Keratinocyte (primary cell): ENCODE results near the gene CENPT. TPM values are rescaled to one million over a fixed set of nuclear protein-coding genes. Genes with fewer than 3 reads are reported as not detected.

Source experiments
- DNase-seq: peaks from one replicate; pipeline ENCODE4 v3.0.0-alpha.2; 2011; ENCODE audit warnings: low read depth, missing footprints, low spot score
- FAIRE-seq: peaks from 2 replicates; lab custom pipeline; 2011; peaks lifted over from hg19 to GRCh38; lab: Jason Lieb, UNC
- H2AFZ ChIP-seq: 2 replicates; pipeline ENCODE4 v1.6.0; 2012; ENCODE audit warnings: low read length, control low read depth, inconsistent platforms; ENCODE audit not compliant: control insufficient read depth
- H3K27ac ChIP-seq: 2 replicates; pipeline ENCODE4 v1.5.1; 2011; ENCODE audit warnings: low read length; ENCODE audit not compliant: control insufficient read depth, insufficient read depth
- H3K27me3 ChIP-seq: 3 replicates; pipeline ENCODE4 v1.6.0; 2011; ENCODE audit warnings: low read length; ENCODE audit not compliant: control insufficient read depth, insufficient read depth; ENCODE audit errors: extremely low read depth
- H3K36me3 ChIP-seq, 2 experiments: 2 replicates in 1 of 2; 3 replicates in 1 of 2; pipeline ENCODE4 v1.5.1; 2011; ENCODE audit warnings: low read length in 2 of 2, mild to moderate bottlenecking in 1 of 2; ENCODE audit not compliant: control insufficient read depth in 2 of 2, insufficient read depth in 2 of 2; ENCODE audit errors: extremely low read depth in 1 of 2
- H3K4me1 ChIP-seq: 3 replicates; pipeline ENCODE4 v1.5.1; 2011; ENCODE audit warnings: low read length; ENCODE audit not compliant: control insufficient read depth, insufficient read depth; ENCODE audit errors: extremely low read depth
- H3K4me2 ChIP-seq: 3 replicates; pipeline ENCODE4 v1.6.0; 2011; ENCODE audit warnings: low read depth, low read length; ENCODE audit not compliant: control insufficient read depth, insufficient read depth; ENCODE audit errors: extremely low read depth
- H3K4me3 ChIP-seq, 3 experiments: fragments of 200-600 bp in 1 of 3; sonication (generic) in 1 of 3; 2 replicates in 2 of 3; 3 replicates in 1 of 3; pipeline ENCODE4 v1.5.1; 2011 to 2016; ENCODE audit warnings: low read length in 3 of 3, mild to moderate bottlenecking in 3 of 3, control low read depth in 2 of 3, inconsistent platforms in 1 of 3, low read depth in 1 of 3, mixed read lengths in 1 of 3, mixed run types in 1 of 3, moderate library complexity in 1 of 3; ENCODE audit not compliant: control insufficient read depth in 2 of 3, insufficient read depth in 2 of 3; ENCODE audit errors: extremely low read depth in 1 of 3
- H3K79me2 ChIP-seq: 2 replicates; pipeline ENCODE4 v1.6.0; 2012; ENCODE audit warnings: low read length; ENCODE audit not compliant: control insufficient read depth, insufficient read depth
- H3K9ac ChIP-seq: 3 replicates; pipeline ENCODE4 v1.6.0; 2011; ENCODE audit warnings: low read length; ENCODE audit not compliant: control insufficient read depth, insufficient read depth; ENCODE audit errors: extremely low read depth
- H3K9me1 ChIP-seq: 3 replicates; pipeline ENCODE4 v1.6.0; 2011; ENCODE audit warnings: low read length; ENCODE audit not compliant: control insufficient read depth, insufficient read depth; ENCODE audit errors: extremely low read depth
- H3K9me3 ChIP-seq: 2 replicates; pipeline ENCODE4 v1.5.1; 2012; ENCODE audit warnings: low read depth, low read length; ENCODE audit not compliant: control insufficient read depth
- H4K20me1 ChIP-seq: 3 replicates; pipeline ENCODE4 v1.6.0; 2011; ENCODE audit warnings: low read length; ENCODE audit not compliant: control insufficient read depth, insufficient read depth; ENCODE audit errors: extremely low read depth
- EZH2 ChIP-seq: IDR thresholded peaks from one replicate; pipeline ENCODE4 v1.6.1; 2012; ENCODE audit warnings: inconsistent platforms, mild to moderate bottlenecking, low read length, moderate library complexity
- dilution Hi-C: fragments of 300-500 bp; cut with MboI; formaldehyde crosslinking; loops from one replicate; pipeline ENCODE4 v1.7.0; 2020; ENCODE audit warnings: low sequenced_read_pairs; ENCODE audit not compliant: extremely low pct_ligation_motif_present
- polyA plus RNA-seq, 5 experiments: library from polyadenylated mRNA; depleted of rRNA in 3 of 5; stranded (reverse) in 3 of 5; stranded (forward) in 1 of 5; unstranded in 1 of 5; fragments of >200 nt; gene quantifications; 1 replicate in 1 of 5; 2 replicates in 3 of 5; 3 replicates in 1 of 5; pipeline versions ENCODE4 v1.2.1 to v1.2.3, GENCODE V29; 2011 to 2012; ENCODE audit warnings: missing spikeins in 2 of 5, low read depth in 1 of 5, low replicate concordance in 1 of 5
- TF ChIP-seq, protein P1 (sequence below), 3 experiments: IDR thresholded peaks in 1 of 3; conservative IDR thresholded peaks in 1 of 3; optimal IDR thresholded peaks in 1 of 3; 2 replicates in 2 of 3; 3 replicates in 1 of 3; pipeline versions ENCODE3 to v1.5.1; 2011; ENCODE audit warnings: low read length in 3 of 3, mild to moderate bottlenecking in 3 of 3, moderate library complexity in 2 of 3, control low read depth in 1 of 3, inconsistent platforms in 1 of 3; ENCODE audit not compliant: insufficient read depth in 2 of 3; ENCODE audit errors: extremely low read depth in 1 of 3

CENPT gene
- polyA plus RNA-seq, 1 donor (not counting 4 experiments of a cell fraction or from before 2014, with no cell fraction given): 30.1 TPM

DNA sequence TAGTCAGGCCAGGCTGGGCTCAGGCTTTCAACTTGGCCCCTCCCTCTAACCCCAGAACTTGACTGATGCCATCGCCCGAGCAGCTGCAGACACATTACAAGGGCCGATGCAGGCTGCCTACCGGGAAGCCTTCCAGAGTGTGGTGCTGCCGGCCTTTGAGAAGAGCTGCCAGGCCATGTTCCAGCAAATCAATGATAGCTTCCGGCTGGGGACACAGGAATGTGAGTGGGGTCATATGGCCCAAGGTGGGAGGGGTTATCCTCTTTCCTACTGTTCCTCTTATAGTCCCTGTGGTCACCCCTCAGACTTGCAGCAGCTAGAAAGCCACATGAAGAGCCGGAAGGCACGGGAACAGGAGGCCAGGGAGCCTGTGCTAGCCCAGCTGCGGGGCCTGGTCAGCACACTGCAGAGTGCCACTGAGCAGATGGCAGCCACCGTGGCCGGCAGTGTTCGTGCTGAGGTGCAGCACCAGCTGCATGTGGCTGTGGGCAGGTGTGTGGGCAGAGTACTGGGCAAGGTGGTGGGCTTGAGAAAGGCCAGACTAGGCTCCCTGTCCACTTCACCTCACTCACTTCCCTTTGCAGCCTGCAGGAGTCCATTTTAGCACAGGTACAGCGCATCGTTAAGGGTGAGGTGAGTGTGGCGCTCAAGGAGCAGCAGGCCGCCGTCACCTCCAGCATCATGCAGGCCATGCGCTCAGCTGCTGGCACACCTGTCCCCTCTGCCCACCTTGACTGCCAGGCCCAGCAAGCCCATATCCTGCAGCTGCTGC, 35.1 kb upstream of the CENPT start:
- peaks cover 4% of the 10 kb centered on the region for H3K4me1 ChIP-seq
- H4K20me1 ChIP-seq: peaks cover 15% of the 10 kb centered on the region
- no peaks in the 10 kb centered on the region for H3K9me1 ChIP-seq
- TF ChIP-seq, protein P1, sequence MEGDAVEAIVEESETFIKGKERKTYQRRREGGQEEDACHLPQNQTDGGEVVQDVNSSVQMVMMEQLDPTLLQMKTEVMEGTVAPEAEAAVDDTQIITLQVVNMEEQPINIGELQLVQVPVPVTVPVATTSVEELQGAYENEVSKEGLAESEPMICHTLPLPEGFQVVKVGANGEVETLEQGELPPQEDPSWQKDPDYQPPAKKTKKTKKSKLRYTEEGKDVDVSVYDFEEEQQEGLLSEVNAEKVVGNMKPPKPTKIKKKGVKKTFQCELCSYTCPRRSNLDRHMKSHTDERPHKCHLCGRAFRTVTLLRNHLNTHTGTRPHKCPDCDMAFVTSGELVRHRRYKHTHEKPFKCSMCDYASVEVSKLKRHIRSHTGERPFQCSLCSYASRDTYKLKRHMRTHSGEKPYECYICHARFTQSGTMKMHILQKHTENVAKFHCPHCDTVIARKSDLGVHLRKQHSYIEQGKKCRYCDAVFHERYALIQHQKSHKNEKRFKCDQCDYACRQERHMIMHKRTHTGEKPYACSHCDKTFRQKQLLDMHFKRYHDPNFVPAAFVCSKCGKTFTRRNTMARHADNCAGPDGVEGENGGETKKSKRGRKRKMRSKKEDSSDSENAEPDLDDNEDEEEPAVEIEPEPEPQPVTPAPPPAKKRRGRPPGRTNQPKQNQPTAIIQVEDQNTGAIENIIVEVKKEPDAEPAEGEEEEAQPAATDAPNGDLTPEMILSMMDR (optimal IDR thresholded peaks at IDR 0.05 in 1 of 3, IDR thresholded peaks at IDR 0.05 in 1 of 3, conservative IDR thresholded peaks at IDR 0.05 in 1 of 3; ENCODE audit: extremely low read depth in 1 of 3, insufficient read depth in 2 of 3, low read length in 3 of 3): no peak
- TF ChIP-seq EZH2: no peak
- DNase-seq (no peak), FAIRE-seq (no peak)
- H3K9me3 ChIP-seq: no peaks in the 10 kb centered on the region
- H3K36me3 ChIP-seq: peaks cover 46 to 52% of the 10 kb centered on the region in 2 experiments
- no peaks in the 10 kb centered on the region for H3K79me2 ChIP-seq
- H3K4me3 ChIP-seq: no peak overlapping the region
- no peaks in the 10 kb centered on the region for H3K27me3 ChIP-seq
- no peak overlapping the region for H3K9ac ChIP-seq
- H3K4me2 ChIP-seq: no peak overlapping the region
- H3K27ac ChIP-seq: no peak overlapping the region
- no peak overlapping the region for H2AFZ ChIP-seq
- dilution Hi-C loops: no loop called here

DNA sequence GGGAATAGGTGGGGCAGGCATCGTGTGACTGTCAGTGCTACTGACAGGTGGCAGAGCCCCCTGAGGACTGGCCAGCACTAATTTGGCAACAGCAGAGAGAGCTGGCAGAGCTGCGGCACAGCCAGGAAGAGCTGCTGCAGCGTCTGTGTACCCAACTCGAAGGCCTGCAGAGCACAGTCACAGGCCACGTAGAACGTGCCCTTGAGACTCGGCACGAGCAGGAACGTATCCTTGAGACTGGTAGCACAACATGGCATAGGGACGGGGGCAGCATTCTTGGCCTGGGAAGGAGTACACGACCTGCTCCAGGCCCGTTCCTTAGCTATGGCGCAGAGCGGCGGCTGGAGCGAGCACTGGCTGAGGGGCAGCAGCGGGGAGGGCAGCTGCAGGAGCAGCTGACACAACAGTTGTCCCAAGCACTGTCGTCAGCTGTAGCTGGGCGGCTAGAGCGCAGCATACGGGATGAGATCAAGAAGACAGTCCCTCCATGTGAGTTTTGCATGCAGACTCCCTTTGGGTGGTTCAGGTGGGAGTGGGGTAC, 34.2 kb upstream of the CENPT start:
- TF ChIP-seq EZH2: no peak
- FAIRE-seq: no peak
- no peak overlapping the region for H3K4me3 ChIP-seq

More for the DNA sequence above, 34.2 kb upstream of the CENPT start:
- H3K36me3 ChIP-seq: peaks cover 55 to 59% of the 10 kb centered on the region in 2 experiments
- no peak overlapping the region for H3K9ac ChIP-seq
- no peaks in the 10 kb centered on the region for H3K9me1 ChIP-seq
- dilution Hi-C loops: no loop called here
- H3K79me2 ChIP-seq: no peaks in the 10 kb centered on the region
- H2AFZ ChIP-seq: no peak overlapping the region
- H3K27ac ChIP-seq: no peak overlapping the region
- H3K4me1 ChIP-seq: peaks cover 4% of the 10 kb centered on the region
- no peak overlapping the region for H3K4me2 ChIP-seq
- DNase-seq: no peak
- H3K27me3 ChIP-seq: no peaks in the 10 kb centered on the region
- no peaks in the 10 kb centered on the region for H3K9me3 ChIP-seq
- H4K20me1 ChIP-seq: peaks cover 15% of the 10 kb centered on the region
